NCI-H748 (cell line): ENCODE results near the gene MRS2.

Source experiments
- DNase-seq: peaks from one replicate; lab custom pipeline; 2025; ENCODE audit not compliant: unreplicated experiment; lab: John Stamatoyannopoulos, UW

The MRS2 gene

GRCh38 chr6:24426729-24427446, 24.2 kb downstream of the MRS2 start:
- DNase-seq, result no peak

GRCh38 chr6:24428615-24429014, 25.9 kb downstream of the MRS2 start:
- DNase-seq, result no peak

- no peak for DNase-seq
These were observed 26.4 kb downstream of the MRS2 start for GRCh38 chr6:24429146-24429545.

DNA sequence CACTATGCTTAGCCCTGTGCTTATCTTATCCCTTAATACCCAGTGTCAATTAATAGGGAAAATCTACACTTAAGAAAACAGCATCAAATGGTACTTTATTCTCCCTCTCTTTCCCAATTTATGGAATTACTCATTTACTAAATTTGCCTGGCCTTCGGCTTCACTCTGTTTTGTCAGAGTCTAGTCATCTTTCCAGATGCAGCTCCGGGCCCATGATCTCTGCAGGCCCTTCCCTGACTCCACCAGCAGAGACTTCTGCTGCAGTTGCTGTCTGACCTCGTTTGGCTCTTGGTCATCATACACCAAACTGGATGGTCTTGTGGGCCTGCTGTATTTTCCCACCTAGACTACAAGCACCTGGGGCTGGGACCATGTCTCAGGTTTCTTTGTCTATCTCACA, 27.4 kb downstream of the MRS2 start:
- no peak for DNase-seq

DNA sequence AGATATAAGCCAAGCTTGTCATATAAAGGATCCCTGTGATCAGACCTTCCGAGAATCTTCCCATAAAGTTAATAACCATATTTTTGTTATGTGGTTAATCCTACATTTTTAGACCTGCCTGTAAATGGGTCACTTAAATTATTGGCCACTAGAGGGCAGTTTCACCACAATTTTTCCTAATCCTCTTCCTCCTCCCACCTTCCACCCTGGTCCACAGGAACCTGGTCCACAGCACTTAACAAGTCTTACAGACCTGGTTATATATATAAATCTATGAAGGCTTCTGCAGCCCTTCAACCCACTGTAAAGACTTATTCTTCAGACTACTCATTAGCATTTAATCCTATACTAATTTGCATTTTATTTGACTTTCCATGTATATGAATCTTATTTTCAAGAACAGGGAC, 28.3 kb downstream of the MRS2 start:
- peak; percentile 66 for DNase-seq

GRCh38 chr6:24432611-24433010, 29.9 kb downstream of the MRS2 start:
- no peak for DNase-seq

GRCh38 chr6:24436979-24437378, 34.2 kb downstream of the MRS2 start:
- DNase-seq, result no peak

GRCh38 chr6:24439858-24440539, 37.3 kb downstream of the MRS2 start:
- no peak for DNase-seq

- no peak for DNase-seq
These were observed 38.3 kb downstream of the MRS2 start for GRCh38 chr6:24440897-24441598.

GRCh38 chr6:24441599-24441904, 38.8 kb downstream of the MRS2 start:
- DNase-seq, result no peak

DNA sequence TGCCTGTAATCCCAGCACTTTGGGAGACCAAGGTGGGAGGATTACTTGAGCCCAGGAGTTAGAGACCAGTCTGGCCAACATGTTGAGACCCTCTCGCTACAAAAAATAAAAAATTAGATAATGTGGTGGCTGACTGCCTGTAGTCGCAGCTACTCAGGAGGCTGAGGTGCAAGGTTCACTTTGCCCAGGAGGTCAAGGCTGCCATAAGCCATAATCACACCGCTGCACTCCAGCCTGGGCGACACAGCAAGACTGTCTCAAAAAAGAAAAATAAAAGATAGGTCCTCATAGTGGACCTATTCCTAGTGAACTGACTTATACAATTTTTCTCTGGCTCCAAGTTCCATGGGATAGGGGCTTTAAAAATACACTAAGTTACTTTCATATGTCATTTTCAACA, 41.9 kb downstream of the MRS2 start:
- DNase-seq, result no peak

- DNase-seq, result no peak
These were observed 43.0 kb downstream of the MRS2 start for GRCh38 chr6:24445704-24446103.

DNA sequence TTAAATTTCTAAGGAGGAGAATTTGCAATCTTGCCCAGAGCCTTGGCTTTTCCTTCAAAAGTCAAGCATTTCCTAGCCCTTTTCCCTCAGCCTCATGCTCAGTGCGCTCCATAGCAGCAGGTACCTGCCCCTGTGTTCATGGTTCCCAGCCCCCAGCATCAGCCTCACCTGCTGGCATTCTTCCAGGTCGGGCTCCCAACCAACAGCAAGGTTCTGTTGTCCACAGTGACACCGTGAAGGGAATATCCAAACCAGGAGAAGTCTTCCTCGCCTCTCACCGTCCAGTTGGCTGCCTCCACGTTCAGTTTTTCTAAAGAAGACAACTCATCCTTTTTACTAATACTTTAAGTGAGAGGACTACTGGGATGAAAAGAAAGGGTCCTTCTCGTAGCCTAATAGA, 43.9 kb downstream of the MRS2 start:
- DNase-seq, result no peak

DNA sequence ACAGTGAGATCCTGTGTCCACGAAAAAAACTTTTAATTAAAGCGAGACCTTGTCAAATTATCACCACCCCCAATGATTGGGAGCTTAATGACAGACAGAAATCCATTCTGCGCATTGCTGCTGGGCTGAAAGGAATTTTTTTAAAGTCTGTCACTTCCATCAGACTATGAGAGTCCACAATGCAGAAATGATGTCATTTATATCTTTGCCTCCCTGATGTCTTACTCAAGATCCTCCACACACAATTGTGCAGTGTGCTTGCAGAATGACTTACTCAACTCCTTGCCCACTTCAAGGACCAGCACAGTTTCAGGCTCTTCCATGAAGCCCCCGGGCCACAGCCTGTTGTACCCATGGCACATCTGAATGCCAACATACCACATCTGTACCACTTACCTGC, 45.7 kb downstream of the MRS2 start:
- DNase-seq, result no peak

GRCh38 chr6:24448828-24449525, 46.2 kb downstream of the MRS2 start:
- DNase-seq, result no peak

GRCh38 chr6:24451581-24452388, 49.0 kb downstream of the MRS2 start:
- no peak for DNase-seq

DNA sequence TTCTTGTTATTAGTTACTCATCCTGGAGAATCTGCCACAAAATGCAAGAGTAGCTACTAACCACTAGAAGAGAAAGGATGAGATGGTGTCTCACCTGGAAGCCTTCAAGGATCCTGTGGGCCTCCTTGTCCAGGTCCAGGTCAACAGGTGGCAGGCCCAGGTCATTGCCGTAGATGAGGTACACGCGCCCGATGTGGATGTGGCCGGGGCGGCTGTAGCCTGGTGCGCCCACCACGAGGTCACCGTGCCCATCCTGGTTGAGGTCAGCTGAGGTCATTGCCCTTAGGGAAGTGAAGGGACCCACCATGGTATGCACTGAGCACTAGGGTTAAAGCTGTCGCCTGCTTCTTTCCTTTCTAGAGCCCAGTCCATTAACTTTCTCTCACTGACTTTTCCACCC, 51.2 kb downstream of the MRS2 start:
- no peak for DNase-seq

- DNase-seq, result no peak
These were observed 51.7 kb downstream of the MRS2 start for GRCh38 chr6:24454452-24454851.

DNA sequence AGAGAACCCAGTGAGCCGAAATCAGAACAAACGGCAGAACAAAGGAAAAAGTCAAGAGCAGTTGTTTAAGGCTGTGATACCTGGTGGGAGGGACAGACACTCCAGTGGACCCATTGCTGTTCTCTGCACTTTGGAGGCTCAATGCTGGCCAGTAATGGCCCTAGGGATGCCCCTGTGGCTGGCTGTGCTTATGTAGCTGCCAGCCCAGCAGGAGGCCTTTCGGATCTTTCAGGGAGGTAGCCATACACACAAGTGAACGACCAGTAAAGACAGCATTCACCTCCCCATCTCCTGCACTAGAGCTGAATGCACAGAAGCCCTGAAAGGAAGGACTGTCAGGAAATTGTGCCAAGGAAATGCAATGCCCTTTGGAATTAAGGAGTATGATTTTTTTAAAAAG, 52.3 kb downstream of the MRS2 start:
- DNase-seq, result no peak

- no peak for DNase-seq
These were observed 55.4 kb downstream of the MRS2 start for GRCh38 chr6:24458134-24458533.

DNA sequence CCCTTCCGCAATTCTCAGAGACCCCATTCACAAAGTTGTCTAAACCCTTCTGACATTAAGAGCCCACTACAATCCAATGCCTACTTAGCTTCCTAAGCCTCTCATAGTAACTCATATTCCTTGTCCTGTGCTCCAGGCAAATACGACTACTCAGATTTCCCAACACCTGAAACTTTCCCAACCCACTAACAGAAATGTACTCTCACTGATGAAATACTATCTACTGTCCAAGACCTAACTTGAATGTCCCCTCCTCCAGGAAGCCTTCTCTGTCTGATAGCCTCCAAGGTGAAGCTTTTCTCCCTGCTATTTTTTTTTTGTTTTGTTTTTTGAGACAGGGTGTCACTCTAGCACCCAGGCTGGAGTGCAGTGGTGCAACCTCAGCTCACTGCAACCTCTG, 56.2 kb downstream of the MRS2 start:
- DNase-seq, result no peak
